Peyer's patch (tissue), 4 donors: Measurements from ENCODE around the gene DROSHA. TPM values are rescaled to one million over a fixed set of nuclear protein-coding genes. Genes with fewer than 3 reads are reported as not detected.

Source experiments
- DNase-seq, 3 donors: peaks; one replicate each; pipeline ENCODE4 v3.0.0-alpha.2; 2017 to 2019
- H3K27ac ChIP-seq, 4 donors: fragments of 200-600 bp; sonication (generic); one replicate each; pipeline ENCODE4 v1.5.1; 2016 to 2019
- H3K27me3 ChIP-seq, 2 donors: fragments of 200-600 bp; sonication (generic); one replicate each; pipeline ENCODE4 v1.5.1; 2019
- H3K36me3 ChIP-seq, 3 donors: fragments of 200-600 bp; sonication (generic); one replicate each; pipeline ENCODE4 v1.5.1; 2016 to 2019
- H3K4me1 ChIP-seq, 4 donors: fragments of 200-600 bp; sonication (generic); one replicate each; pipeline ENCODE4 v1.5.1; 2016 to 2019
- H3K4me3 ChIP-seq, 4 donors: fragments of 200-600 bp; sonication (generic); 1 replicate in 3 of 4; 2 replicates in 1 of 4; pipeline ENCODE4 v1.5.1; 2016 to 2019; ENCODE audit warnings: mild to moderate bottlenecking in 1 of 4
- H3K9me3 ChIP-seq, 4 donors: fragments of 200-600 bp; sonication (generic); one replicate each; pipeline ENCODE4 v1.5.1; 2016 to 2019; ENCODE audit warnings: mild to moderate bottlenecking in 1 of 4
- POLR2A ChIP-seq, 2 donors: fragments of 450-650 bp; IDR thresholded peaks; one replicate each; pipeline ENCODE4 v1.5.1; 2017; ENCODE audit warnings: antibody characterized with exemption in 2 of 2, mild to moderate bottlenecking in 2 of 2, moderate library complexity in 2 of 2
- total RNA-seq, 4 donors: library from RNA; depleted of rRNA; stranded (reverse); fragments of >200 nt; gene quantifications; one replicate each; pipeline ENCODE4 v1.1.0, GENCODE V29; 2016
- TF ChIP-seq, protein P1 (sequence below), 6 experiments: fragments of 450-650 bp in 4 of 6; fragments of 200-600 bp in 2 of 6; sonication (generic) in 1 of 6; IDR thresholded peaks; one replicate each; pipeline ENCODE4 v1.5.1; 2017 to 2019; ENCODE audit warnings: antibody characterized with exemption in 6 of 6, mild to moderate bottlenecking in 3 of 6, moderate library complexity in 1 of 6

The DROSHA gene
- total RNA-seq, 4 donors from 2014 or later = 41.9 to 142 (median 59.0) TPM

DNA sequence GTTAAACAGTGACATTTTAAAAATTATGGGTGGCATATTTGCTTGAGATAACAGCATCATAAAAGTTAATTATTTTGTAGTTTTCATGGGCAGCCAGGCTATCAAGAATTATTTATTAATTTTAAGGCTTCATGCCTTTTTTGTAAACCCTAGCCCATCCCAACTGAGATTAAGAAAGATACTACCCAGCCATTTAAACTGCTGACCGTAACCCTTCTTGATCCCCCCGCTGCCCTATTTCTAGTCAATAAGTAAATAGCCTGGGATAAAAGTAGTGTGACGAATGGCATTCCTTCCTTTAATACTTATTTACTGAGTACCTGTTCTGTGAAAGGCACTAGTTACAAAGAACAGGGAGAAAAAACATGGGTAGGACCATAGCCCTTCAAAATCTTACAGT is 88.3 kb downstream of the DROSHA start:
- no peak overlapping the region for H3K27ac ChIP-seq

DNA sequence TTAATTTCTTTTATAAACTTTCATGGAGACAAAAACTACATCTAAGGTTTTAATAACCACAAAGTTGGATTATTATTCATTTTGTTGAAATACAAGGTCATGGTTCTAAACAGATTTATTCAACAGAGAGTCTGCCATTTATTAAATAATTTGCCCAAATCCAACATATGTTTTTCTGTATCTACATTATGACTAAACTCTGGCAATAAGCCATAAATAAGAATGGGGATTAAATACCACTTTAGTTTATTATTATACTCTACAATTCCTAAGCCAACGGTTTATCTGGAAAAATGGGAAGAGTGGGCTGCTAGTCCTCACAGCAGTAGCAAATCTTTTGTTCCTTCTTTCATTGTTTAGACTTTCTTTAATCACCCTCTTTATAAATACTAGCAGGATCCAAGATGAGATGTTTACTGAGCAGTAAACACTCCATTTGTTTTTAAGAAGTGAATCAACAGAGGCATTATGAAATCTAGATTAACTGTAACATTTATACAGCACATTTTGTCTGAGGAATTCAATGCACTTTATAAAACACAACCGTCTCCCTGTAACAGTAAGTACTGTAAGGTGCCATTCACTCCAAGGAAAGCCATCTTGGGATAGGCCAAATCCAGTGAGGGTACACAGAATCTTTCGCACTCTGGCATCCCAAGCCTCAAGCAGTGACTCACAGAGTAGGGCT is 89.7 kb downstream of the DROSHA start:
- Histone ChIP-seq H3K36me3 (peaks cover 0 to 9% (median 0%) of the 10 kb centered on the region in 3 donors), H3K4me3 (no peak overlapping the region), H3K27ac (no peak overlapping the region), H3K27me3 (no peaks in the 10 kb centered on the region), H3K4me1 (peaks cover 0 to 12% (median 0%) of the 10 kb centered on the region in 4 donors), H3K9me3 (no peaks in the 10 kb centered on the region)
- no peak for TF ChIP-seq POLR2A (IDR thresholded peaks at IDR 0.05)
- TF ChIP-seq, protein P1, sequence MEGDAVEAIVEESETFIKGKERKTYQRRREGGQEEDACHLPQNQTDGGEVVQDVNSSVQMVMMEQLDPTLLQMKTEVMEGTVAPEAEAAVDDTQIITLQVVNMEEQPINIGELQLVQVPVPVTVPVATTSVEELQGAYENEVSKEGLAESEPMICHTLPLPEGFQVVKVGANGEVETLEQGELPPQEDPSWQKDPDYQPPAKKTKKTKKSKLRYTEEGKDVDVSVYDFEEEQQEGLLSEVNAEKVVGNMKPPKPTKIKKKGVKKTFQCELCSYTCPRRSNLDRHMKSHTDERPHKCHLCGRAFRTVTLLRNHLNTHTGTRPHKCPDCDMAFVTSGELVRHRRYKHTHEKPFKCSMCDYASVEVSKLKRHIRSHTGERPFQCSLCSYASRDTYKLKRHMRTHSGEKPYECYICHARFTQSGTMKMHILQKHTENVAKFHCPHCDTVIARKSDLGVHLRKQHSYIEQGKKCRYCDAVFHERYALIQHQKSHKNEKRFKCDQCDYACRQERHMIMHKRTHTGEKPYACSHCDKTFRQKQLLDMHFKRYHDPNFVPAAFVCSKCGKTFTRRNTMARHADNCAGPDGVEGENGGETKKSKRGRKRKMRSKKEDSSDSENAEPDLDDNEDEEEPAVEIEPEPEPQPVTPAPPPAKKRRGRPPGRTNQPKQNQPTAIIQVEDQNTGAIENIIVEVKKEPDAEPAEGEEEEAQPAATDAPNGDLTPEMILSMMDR (IDR thresholded peaks at IDR 0.05) = no peak
- no peak for DNase-seq

More for the DNA sequence above, 88.3 kb downstream of the DROSHA start:
- no peak overlapping the region for H3K4me3 ChIP-seq
- no peaks in the 10 kb centered on the region for H3K27me3 ChIP-seq
- peaks cover 0 to 12% (median 0%) of the 10 kb centered on the region in 4 donors for H3K4me1 ChIP-seq
- no peak for TF ChIP-seq POLR2A (IDR thresholded peaks at IDR 0.05)
- TF ChIP-seq, protein P1 (IDR thresholded peaks at IDR 0.05) = no peak
- H3K36me3 ChIP-seq = peaks cover 0 to 21% (median 0%) of the 10 kb centered on the region in 3 donors
- DNase-seq = no peak
- no peaks in the 10 kb centered on the region for H3K9me3 ChIP-seq

DNA sequence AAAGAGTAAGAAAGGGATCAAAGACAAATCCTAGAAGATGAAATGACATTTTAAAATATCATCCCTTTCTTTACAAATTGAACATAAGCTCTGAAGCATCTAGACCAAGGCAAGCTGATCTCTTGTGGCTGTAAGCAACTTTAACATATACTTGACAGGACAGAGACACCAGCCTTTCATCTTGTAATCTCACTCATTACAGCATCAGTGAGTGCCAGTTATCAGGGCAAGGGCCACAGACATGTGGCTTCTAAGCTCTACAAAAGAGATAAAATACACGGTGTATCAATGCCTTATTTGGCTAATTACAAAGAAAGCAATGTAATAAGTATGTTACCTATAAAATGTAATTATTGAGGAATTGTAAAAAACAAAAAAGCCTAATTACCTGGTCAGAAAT is 95.0 kb downstream of the DROSHA start:
- DNase-seq = no peak
- H3K27ac ChIP-seq = no peak overlapping the region
- H3K4me3 ChIP-seq = no peak overlapping the region
- TF ChIP-seq POLR2A (IDR thresholded peaks at IDR 0.05) = no peak
- TF ChIP-seq, protein P1 (IDR thresholded peaks at IDR 0.05) = no peak
- H3K27me3 ChIP-seq = no peaks in the 10 kb centered on the region
- no peaks in the 10 kb centered on the region for H3K4me1 ChIP-seq
- no peaks in the 10 kb centered on the region for H3K9me3 ChIP-seq
- H3K36me3 ChIP-seq = peaks cover 0 to 30% (median 0%) of the 10 kb centered on the region in 3 donors

DNA sequence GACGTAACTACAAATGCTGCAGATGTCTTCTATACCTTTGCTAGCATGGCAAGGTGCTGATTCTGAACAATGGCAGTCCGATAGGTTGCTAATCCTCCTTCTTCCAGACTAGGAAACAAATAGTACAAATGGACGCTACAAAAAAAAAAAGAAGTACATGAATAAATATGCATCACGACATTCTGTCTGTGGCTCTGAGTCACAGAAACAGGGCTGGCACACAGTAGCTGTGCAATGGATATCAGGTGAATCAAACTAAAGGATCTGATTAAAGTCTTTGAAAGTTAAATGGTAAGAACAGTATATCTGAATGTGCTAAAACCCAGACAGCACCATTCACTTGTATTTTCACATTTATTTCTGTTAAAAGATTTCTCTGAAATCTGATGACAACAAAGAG is 96.2 kb downstream of the DROSHA start:
- H3K9me3 ChIP-seq = no peaks in the 10 kb centered on the region
- H3K4me3 ChIP-seq = no peak overlapping the region
- DNase-seq = no peak
- H3K4me1 ChIP-seq = no peaks in the 10 kb centered on the region
- peaks cover 0 to 30% (median 0%) of the 10 kb centered on the region in 3 donors for H3K36me3 ChIP-seq
- no peak overlapping the region for H3K27ac ChIP-seq
- no peaks in the 10 kb centered on the region for H3K27me3 ChIP-seq
- TF ChIP-seq, protein P1 (IDR thresholded peaks at IDR 0.05) = no peak
- no peak for TF ChIP-seq POLR2A (IDR thresholded peaks at IDR 0.05)

DNA sequence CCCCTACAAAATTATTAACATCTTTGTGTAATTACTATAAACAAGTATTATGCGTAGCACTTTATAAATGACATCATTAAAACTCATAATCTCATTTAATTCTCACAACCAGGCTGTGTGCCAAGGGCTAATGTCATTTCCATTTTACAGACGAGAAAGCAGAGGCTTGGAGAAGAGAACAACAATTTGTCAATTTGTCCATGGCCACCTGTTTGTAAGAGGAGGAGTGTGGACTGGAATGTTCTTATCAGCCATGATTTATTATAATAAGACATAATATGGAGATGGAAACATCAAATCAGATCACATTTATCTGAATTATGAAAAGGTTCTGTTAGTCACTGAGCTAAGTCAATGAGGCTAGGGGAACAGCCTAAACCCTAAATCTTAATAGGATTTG is 97.0 kb downstream of the DROSHA start:
- Histone ChIP-seq H3K27me3 (no peaks in the 10 kb centered on the region), H3K27ac (no peak overlapping the region), H3K36me3 (peaks cover 0 to 30% (median 0%) of the 10 kb centered on the region in 3 donors), H3K4me3 (no peak overlapping the region), H3K4me1 (no peaks in the 10 kb centered on the region), H3K9me3 (no peaks in the 10 kb centered on the region)
- TF ChIP-seq POLR2A (IDR thresholded peaks at IDR 0.05) = no peak
- DNase-seq = no peak

DNA sequence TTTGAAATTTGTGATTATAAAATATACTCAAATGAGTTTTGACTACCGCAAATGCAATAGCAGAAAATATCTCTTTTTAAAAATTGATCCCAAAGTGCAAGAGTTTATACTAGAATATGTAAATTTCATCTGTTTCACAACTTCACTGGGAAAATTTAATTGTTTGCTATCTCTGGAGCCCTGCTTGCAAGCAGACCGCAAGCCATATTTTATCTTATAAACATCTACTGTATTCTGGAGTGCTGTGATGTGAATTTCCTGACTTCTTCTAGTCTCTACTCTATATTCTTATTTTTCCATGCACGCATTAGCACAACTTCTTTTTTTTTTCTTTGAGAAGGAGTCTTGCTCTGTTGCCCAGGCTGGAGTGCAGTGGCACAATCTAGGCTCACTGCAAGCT is 98.7 kb downstream of the DROSHA start:
- H3K9me3 ChIP-seq = no peaks in the 10 kb centered on the region
- no peak overlapping the region for H3K27ac ChIP-seq
- H3K4me3 ChIP-seq = no peak overlapping the region
- DNase-seq = no peak
- H3K36me3 ChIP-seq = peaks cover 0 to 30% (median 0%) of the 10 kb centered on the region in 3 donors
- TF ChIP-seq, protein P1 (IDR thresholded peaks at IDR 0.05) = no peak
- TF ChIP-seq POLR2A (IDR thresholded peaks at IDR 0.05) = no peak
- no peaks in the 10 kb centered on the region for H3K27me3 ChIP-seq
- no peaks in the 10 kb centered on the region for H3K4me1 ChIP-seq
